CD4-positive, alpha-beta T cell treated with Interferon alpha-2 for 1 hour (primary cell): ENCODE data around the gene IFI16.

ENCODE experiments used
- DNase-seq, 2 donors: peaks; one replicate each; pipeline ENCODE4 v3.0.0-alpha.2; 2020 to 2022

Gene IFI16

GRCh38 chr1:159066108-159066507, 56.4 kb downstream of the IFI16 start:
- no peak for DNase-seq

- peak; percentile 51 to 55 for DNase-seq
Observed at GRCh38 chr1:159067699-159068621, 58.3 kb downstream of the IFI16 start.

GRCh38 chr1:159068886-159069285, 59.2 kb downstream of the IFI16 start:
- DNase-seq: peak in 1 of 2 donors; percentile 33

DNA sequence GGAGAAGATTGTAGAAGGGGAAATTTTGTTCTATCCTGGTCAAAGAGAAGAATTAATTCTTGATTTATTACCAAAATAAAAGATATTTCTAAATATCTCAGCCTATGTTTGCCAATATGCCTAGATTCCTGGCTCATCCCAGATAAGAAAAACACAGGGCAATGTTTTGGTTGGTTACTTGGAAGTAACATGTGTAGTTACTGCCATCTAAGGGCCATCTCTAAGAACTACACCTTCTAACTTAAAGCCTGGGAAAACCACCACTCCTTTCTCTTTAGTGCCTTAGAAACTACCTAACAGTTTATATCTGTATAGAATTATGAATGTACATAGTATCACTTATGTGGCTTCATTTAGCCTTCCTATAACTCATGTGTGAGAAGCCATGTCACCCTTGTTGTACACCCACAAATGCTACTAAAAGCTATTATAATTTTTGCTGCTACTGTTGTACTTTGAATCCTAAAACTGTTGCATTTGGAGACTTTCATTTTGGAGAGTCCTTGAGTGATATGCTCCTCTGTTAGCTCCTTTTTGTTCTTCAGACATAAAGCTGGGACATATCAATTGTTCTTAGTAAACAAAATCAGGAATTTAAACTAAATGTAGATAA, 62.4 kb downstream of the IFI16 start:
- DNase-seq: peak in 1 of 2 donors; percentile 70

GRCh38 chr1:159076438-159077119, 66.9 kb downstream of the IFI16 start, which contains the start of gene AIM2:
TSS of gene AIM2 (minus strand) at chr1:159076766. CDS start at chr1:159073499, 3,267 bp downstream.
- DNase-seq: peak; percentile 77 to 91

GRCh38 chr1:159077120-159077961, 67.6 kb downstream of the IFI16 start:
- peak; percentile 94 to 99 for DNase-seq

GRCh38 chr1:159079525-159079924, 69.8 kb downstream of the IFI16 start:
- DNase-seq: no peak

GRCh38 chr1:159081626-159082025, 71.9 kb downstream of the IFI16 start:
- no peak for DNase-seq

GRCh38 chr1:159083013-159083412, 73.3 kb downstream of the IFI16 start:
- DNase-seq: no peak

GRCh38 chr1:159084152-159084551, 74.4 kb downstream of the IFI16 start:
- DNase-seq: no peak

DNA sequence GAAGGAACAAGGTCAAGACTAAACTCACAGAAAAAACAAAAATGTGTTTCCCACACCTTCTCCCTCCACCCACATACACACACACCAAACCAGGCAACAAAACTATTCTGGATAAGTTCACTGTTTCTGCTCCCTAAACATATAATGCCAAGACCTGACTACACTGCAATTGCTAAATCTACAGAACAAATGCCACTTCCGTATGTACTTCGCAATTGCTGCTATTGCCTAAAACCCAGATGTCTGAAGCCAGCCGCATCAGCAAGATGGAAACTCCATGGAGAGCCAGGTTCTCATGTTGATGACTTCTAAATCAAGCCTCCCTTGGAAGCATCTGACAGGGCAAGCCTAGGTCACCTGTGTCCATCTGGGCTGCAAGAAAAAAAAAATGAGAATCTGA, 75.2 kb downstream of the IFI16 start:
- DNase-seq: peak in 1 of 2 donors; percentile 21

- DNase-seq: no peak
Observed at GRCh38 chr1:159088050-159088449, 78.3 kb downstream of the IFI16 start.

DNA sequence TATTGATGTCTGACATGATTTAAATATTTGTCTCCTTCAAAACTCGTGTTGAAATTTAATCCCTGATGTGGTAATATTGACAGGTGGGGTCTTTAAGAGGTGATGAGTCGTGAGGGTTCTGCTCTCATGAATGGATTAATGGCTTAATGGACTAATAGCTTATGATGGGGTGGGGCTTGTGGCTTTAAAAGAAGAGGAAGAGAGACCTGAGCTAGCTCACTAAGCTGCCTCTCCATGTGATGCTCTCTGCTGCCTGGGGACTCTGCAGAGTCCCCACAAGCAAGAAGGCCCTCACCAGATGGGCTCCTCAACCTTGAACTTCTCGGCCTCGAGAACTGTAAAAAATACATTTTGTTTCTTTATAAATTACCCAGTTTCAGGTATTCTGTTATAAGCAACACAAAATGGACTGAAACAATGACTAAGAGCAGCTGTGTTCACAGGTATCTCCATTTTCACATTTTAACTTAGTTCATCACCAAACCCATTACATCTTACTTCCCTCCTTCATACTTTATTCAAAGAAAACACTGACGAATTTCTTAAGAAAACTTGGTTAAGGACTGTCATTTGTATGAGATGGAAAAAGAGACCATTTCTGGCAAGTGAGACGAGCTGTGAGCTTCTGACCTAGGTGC, 79.0 kb downstream of the IFI16 start:
- no peak for DNase-seq

DNA sequence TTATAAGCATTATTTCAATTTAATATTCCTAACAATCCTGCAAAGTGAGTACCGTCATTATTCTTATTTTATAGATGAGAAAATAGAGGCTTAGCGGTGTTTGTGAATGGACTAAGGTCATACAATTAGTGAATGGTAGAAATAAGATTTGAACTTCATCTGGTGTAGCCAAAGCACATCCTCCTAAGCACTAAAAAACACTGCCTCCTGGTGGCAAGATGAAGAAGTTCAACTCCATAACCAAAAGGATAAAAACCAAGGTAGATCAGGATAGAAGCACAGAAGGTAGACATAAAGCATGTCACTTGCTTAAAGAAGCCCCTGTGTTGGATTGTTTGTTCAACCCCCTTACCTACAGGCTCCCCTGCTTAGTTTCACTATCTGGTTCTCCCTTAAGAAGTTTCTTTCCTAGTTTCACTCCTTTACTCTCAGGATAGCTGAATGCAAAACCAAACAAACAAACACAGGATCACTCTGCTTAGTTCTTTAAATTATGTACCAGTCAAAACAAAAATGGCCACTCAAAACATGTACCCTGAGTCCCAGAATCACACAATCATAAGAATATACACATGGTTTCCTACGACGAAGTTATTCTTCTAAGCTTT, 79.6 kb downstream of the IFI16 start:
- DNase-seq: peak in 1 of 2 donors; percentile 67

- DNase-seq: no peak
Observed at GRCh38 chr1:159090286-159091179, 80.8 kb downstream of the IFI16 start.

DNA sequence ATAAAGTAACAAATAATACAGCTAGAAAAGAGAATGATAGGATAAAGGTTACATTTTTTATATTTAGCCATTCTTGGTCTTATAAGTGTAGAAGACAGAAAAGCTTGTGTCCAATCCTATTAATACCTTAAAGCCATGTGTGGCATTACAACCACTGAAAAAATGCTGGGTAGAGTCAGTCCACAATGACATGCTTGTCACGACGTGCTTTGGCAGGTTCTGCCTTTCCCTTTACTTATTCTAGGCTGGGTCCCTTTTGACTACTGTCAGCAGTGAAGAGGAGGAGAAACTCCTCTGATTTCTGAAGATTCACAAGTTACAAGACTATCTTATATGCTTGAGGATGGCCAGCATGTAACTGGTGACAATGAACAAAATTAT, 81.5 kb downstream of the IFI16 start:
- no peak for DNase-seq

DNA sequence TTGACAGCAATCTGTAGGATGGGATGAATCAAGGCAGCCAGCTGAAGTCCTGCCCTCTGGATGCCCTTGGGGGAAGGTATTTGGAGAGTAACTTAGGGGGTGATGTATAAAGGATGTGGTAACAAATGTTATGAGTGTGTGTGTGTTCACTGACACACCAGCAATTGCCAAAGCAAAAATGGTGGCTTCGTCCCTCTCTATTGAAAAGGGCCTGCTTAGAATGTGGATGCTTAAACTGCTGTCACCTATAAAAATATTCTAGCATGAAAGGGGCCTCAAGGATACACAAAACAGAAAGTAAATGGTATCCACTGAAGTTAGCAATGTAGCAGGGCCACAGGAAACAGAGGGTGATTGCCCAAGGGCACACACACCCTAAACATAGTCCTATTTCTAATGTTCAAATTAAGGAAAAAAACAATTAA, 81.9 kb downstream of the IFI16 start:
- no peak for DNase-seq

DNA sequence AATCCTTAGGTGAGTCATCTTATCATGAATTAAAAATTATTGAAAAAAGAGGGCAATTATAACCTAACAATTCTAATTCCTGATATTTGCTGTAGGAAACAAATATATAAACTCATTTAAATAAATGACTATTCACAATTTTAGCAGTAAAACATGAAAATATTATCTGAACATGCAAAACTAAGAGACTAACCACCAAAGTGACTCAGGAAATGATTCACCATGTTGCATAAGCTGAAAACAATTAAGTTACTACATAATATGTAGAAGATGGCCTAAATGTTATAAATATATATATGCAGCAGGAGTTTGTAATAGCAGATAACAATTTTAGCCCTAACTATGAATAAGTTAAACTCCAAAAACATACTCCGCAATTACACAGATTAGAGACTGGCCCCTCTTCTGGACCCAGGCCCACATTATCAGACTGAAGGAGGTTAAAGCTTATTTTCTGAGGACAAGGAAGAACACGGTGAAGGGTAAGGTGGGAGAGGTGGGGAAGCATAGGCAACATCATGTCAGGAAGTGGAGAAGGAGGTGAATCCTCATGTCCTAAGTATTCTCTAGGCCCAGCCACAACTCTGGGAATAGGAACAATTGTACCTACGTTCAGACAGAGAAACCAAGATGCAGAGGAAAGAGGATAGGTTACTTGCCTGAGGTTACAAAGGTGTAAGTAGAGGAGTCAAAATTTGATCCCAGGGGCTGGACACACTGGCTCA, 82.5 kb downstream of the IFI16 start:
- DNase-seq: no peak

GRCh38 chr1:159098596-159098995, 88.9 kb downstream of the IFI16 start:
- no peak for DNase-seq

DNA sequence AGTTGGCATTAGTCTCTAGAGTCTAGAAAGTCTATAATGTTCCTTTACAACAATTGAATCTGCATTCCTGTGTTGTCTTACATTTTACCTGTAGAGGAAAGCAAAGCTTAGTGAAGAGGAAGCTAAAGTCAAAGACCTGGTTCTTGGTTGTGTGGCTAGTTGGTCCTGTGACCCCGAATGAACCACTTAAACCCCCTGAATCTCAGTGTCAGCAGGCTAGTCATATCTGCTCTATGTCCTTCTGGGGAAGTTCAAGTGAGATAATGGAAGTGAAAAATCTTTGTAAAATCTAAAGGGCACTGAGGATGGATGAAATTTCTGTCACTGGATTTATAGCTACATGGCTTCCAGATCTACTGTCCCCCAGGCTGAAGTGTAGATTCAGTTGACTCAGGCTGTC, 90.9 kb downstream of the IFI16 start:
- DNase-seq: no peak
